HG02970 (cell line): ENCODE data around the gene OR12D1.

Experiments
- ATAC-seq: cut with Tn5 transposase; IDR thresholded peaks from one replicate; pipeline ENCODE4 v1.9.1; 2021; ENCODE audit warnings: mild to moderate bottlenecking, moderate library complexity, moderate number of reproducible peaks; ENCODE audit not compliant: unreplicated experiment, low FRiP score

The OR12D1 gene

GRCh38 chr6:29462022-29462421, 47.3 kb downstream of the OR12D1 start:
- no peak for ATAC-seq

GRCh38 chr6:29465279-29465678, 50.6 kb downstream of the OR12D1 start:
- ATAC-seq = no peak

GRCh38 chr6:29465801-29466200, 51.1 kb downstream of the OR12D1 start:
- no peak for ATAC-seq

GRCh38 chr6:29466241-29466640, 51.5 kb downstream of the OR12D1 start:
- no peak for ATAC-seq
